Gastrocnemius medialis (tissue), 4 donors: ENCODE results near the gene CARD14. TPM values are rescaled to one million over a fixed set of nuclear protein-coding genes. Genes with fewer than 3 reads are reported as not detected.

ENCODE experiments used
- ATAC-seq, 2 donors: fragments of 150-250 bp; one replicate each; pipeline ENCODE4 v1.9.1; 2016
- DNase-seq, 2 donors: peaks; one replicate each; pipeline ENCODE4 v3.0.0-alpha.2; 2019
- H3K27ac ChIP-seq, 4 donors: fragments of 200-600 bp; sonication (generic); 1 replicate in 1 of 4; 2 replicates in 3 of 4; pipeline ENCODE4 v1.5.1; 2016 to 2018; ENCODE audit warnings: mild to moderate bottlenecking in 2 of 4, moderate library complexity in 1 of 4
- H3K27me3 ChIP-seq, 3 donors: fragments of 200-600 bp; sonication (generic) in 2 of 3; 1 replicate in 1 of 3; 2 replicates in 2 of 3; pipeline versions ENCODE4 v1.5.1 to v1.6.0; 2016 to 2019; ENCODE audit warnings: mild to moderate bottlenecking in 1 of 3, moderate library complexity in 1 of 3
- H3K36me3 ChIP-seq, 2 donors: fragments of 200-600 bp; sonication (generic) in 1 of 2; one replicate each; pipeline ENCODE4 v1.5.1; 2017 to 2018
- H3K4me1 ChIP-seq, 2 donors: fragments of 200-600 bp; sonication (generic) in 1 of 2; one replicate each; pipeline ENCODE4 v1.5.1; 2016 to 2017; ENCODE audit warnings: mild to moderate bottlenecking in 2 of 2
- H3K4me3 ChIP-seq, 4 donors: fragments of 200-600 bp; sonication (generic) in 3 of 4; 1 replicate in 1 of 4; 2 replicates in 3 of 4; pipeline ENCODE4 v1.5.1; 2016 to 2019; ENCODE audit warnings: mild to moderate bottlenecking in 2 of 4
- H3K9me3 ChIP-seq, 3 donors: fragments of 200-600 bp; sonication (generic) in 2 of 3; 1 replicate in 1 of 3; 2 replicates in 2 of 3; pipeline ENCODE4 v1.5.1; 2016 to 2019
- POLR2A ChIP-seq, 2 donors: fragments of 450-650 bp; IDR thresholded peaks; one replicate each; pipeline ENCODE4 v1.6.1; 2017; ENCODE audit warnings: antibody characterized with exemption in 2 of 2, mild to moderate bottlenecking in 2 of 2, moderate library complexity in 2 of 2
- in situ Hi-C, 4 donors: fragments of 200-750 bp; cut with MboI; loops; one replicate each; pipeline versions ENCODE4 v1.15.0 to v1.8.0; 2017; ENCODE audit warnings: low sequenced_read_pairs in 4 of 4
- intact Hi-C: fragments of 100-400 bp; cut with DNase I; formaldehyde crosslinking; loops from one replicate; pipeline ENCODE4 v1.15.1; 2023; ENCODE audit warnings: low total_unique reads
- total RNA-seq, 4 donors: library from RNA; depleted of rRNA; stranded (reverse); fragments of >200 nt; gene quantifications; one replicate each; pipeline versions ENCODE4 v1.1.0 to v1.2.3, GENCODE V29; 2016
- TF ChIP-seq, protein P1 (sequence below), 5 experiments: fragments of 450-650 bp in 3 of 5; fragments of 200-600 bp in 2 of 5; sonication (generic) in 2 of 5; IDR thresholded peaks in 4 of 5; conservative IDR thresholded peaks in 1 of 5; 1 replicate in 4 of 5; 2 replicates in 1 of 5; pipeline ENCODE4 v1.5.1; 2016 to 2019; ENCODE audit warnings: antibody characterized with exemption in 5 of 5, mild to moderate bottlenecking in 3 of 5, moderate library complexity in 3 of 5

CARD14 gene
- total RNA-seq, 4 donors from 2014 or later: not detected

GRCh38 chr17:80214878-80215210, 45.0 kb downstream of the CARD14 start:
- peaks cover 0 to 43% of the 10 kb centered on the region in 2 donors for H3K36me3 ChIP-seq
- no peak overlapping the region for H3K4me3 ChIP-seq
- no peaks in the 10 kb centered on the region for H3K9me3 ChIP-seq
- H3K27ac ChIP-seq: no peak overlapping the region
- ATAC-seq: no peak
- in situ Hi-C loops: no loop called here
- intact Hi-C loops: no loop called here
- TF ChIP-seq, protein P1, sequence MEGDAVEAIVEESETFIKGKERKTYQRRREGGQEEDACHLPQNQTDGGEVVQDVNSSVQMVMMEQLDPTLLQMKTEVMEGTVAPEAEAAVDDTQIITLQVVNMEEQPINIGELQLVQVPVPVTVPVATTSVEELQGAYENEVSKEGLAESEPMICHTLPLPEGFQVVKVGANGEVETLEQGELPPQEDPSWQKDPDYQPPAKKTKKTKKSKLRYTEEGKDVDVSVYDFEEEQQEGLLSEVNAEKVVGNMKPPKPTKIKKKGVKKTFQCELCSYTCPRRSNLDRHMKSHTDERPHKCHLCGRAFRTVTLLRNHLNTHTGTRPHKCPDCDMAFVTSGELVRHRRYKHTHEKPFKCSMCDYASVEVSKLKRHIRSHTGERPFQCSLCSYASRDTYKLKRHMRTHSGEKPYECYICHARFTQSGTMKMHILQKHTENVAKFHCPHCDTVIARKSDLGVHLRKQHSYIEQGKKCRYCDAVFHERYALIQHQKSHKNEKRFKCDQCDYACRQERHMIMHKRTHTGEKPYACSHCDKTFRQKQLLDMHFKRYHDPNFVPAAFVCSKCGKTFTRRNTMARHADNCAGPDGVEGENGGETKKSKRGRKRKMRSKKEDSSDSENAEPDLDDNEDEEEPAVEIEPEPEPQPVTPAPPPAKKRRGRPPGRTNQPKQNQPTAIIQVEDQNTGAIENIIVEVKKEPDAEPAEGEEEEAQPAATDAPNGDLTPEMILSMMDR (IDR thresholded peaks at IDR 0.05 in 4 of 5, conservative IDR thresholded peaks at IDR 0.05 in 1 of 5): no peak
- no peak for TF ChIP-seq POLR2A (IDR thresholded peaks at IDR 0.05)
- no peak for DNase-seq
- no peaks in the 10 kb centered on the region for H3K27me3 ChIP-seq
- peaks cover 4 to 5% of the 10 kb centered on the region in 2 donors for H3K4me1 ChIP-seq

DNA sequence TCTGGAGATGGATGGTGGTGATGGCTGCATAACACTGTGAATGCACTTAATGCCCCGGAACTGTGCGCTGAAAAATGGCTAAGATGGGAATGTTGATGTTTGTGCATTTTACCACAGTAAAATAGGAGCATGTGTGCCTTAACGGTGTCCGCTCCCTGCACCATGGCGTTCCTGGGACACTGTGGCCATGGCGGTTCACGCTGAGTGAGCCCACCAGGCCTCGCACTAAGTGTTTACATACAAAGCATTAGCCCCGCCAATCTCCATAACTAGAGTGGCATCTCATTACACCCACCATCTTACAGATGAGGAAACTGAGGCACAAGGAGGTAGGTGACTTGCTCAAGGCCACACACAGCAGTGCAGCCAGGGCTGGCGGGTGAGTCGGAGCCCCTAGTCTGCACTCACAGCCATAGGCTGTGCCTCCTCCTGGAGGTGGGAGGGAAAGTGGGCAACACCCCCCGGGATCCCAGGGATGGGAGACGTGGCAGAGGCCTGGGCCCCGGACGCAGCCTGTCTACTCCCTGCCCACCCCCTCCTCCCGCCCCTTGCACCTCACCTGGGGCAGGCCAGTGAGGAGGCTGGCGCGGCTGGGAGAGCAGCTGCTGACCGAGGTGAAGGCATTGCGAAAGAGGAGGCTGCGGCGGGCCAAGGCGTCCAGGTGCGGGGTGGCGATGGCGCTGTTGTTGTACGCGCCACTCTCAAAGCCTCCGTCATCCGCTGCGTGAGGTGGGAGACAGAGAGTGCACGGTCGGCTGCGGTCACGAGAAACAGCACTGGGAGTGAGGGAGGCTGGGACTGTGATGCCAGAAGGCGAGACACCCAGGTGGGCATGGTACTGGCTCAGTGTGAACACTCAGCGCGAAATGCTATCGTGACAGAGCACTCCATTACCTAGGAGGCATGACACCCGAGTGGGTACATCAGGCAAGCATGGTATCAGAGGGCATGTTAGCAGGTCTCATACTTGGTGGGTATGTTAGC, 46.9 kb downstream of the CARD14 start:
- ATAC-seq (no peak), DNase-seq (no peak)
- no peaks in the 10 kb centered on the region for H3K9me3 ChIP-seq
- in situ Hi-C loops (no loop called here), intact Hi-C loops (no loop called here)
- H3K36me3 ChIP-seq: peaks cover 0 to 24% of the 10 kb centered on the region in 2 donors
- no peak overlapping the region for H3K27ac ChIP-seq
- peaks cover 10% of the 10 kb centered on the region in 2 donors for H3K4me1 ChIP-seq
- H3K27me3 ChIP-seq: no peaks in the 10 kb centered on the region
- TF ChIP-seq, protein P1 (IDR thresholded peaks at IDR 0.05 in 4 of 5, conservative IDR thresholded peaks at IDR 0.05 in 1 of 5): no peak
- no peak for TF ChIP-seq POLR2A (IDR thresholded peaks at IDR 0.05)
- H3K4me3 ChIP-seq: no peak overlapping the region

- ATAC-seq: no peak
- H3K27me3 ChIP-seq: no peaks in the 10 kb centered on the region
- in situ Hi-C loops: no loop called here
- peaks cover 10% of the 10 kb centered on the region in 2 donors for H3K4me1 ChIP-seq
- no peaks in the 10 kb centered on the region for H3K9me3 ChIP-seq
- DNase-seq: no peak
- TF ChIP-seq, protein P1 (IDR thresholded peaks at IDR 0.05 in 4 of 5, conservative IDR thresholded peaks at IDR 0.05 in 1 of 5): no peak
- TF ChIP-seq POLR2A (IDR thresholded peaks at IDR 0.05): no peak
- H3K27ac ChIP-seq: no peak overlapping the region
- peaks cover 0 to 20% of the 10 kb centered on the region in 2 donors for H3K36me3 ChIP-seq
- H3K4me3 ChIP-seq: no peak overlapping the region
- intact Hi-C loops: loop anchor here (2.0 kb wide), 2 partner anchors 45 to 71 kb away; partner anchors contain the start of gene EIF4A3
These were observed 48.0 kb downstream of the CARD14 start for GRCh38 chr17:80217703-80218362.

- in situ Hi-C loops: no loop called here
- DNase-seq (no peak), ATAC-seq (no peak)
- Histone ChIP-seq H3K4me1 (peaks cover 10 to 11% of the 10 kb centered on the region in 2 donors), H3K4me3 (no peak overlapping the region), H3K27me3 (no peaks in the 10 kb centered on the region), H3K9me3 (no peaks in the 10 kb centered on the region), H3K27ac (no peak overlapping the region), H3K36me3 (peaks cover 0 to 20% of the 10 kb centered on the region in 2 donors)
- intact Hi-C loops: loop anchor here (2.0 kb wide), 2 partner anchors 44 to 72 kb away; partner anchors contain the start of gene EIF4A3
- TF ChIP-seq POLR2A (IDR thresholded peaks at IDR 0.05): no peak
- TF ChIP-seq, protein P1 (IDR thresholded peaks at IDR 0.05 in 4 of 5, conservative IDR thresholded peaks at IDR 0.05 in 1 of 5): no peak
These were observed 48.6 kb downstream of the CARD14 start for GRCh38 chr17:80218391-80218790.
